PC-3 (cell line): ENCODE measurements around the gene NEDD9. TPM values are rescaled to one million over a fixed set of nuclear protein-coding genes. Genes with fewer than 3 reads are reported as not detected.

ENCODE experiments used
- ATAC-seq: fragments of 200-7000 bp; cut with Tn5 transposase; 2 replicates; pipeline ENCODE4 v1.9.1; 2020; ENCODE audit warnings: mild to moderate bottlenecking, moderate library complexity
- BruUV-seq: library from RNA; stranded (reverse); fragments of 400-500 nt; replicated peaks from 2 replicates; lab custom pipeline; 2021; lab: Mats Ljungman, UMichigan
- CTCF ChIA-PET: fragments of 300-600 bp; sonication (Branson Sonifier 250); formaldehyde crosslinking; loops from one replicate; lab custom pipeline; 2022; ENCODE audit warnings: antibody characterized with exemption; lab: Charles Lee
- POLR2A ChIA-PET: fragments of 300-600 bp; sonication (Branson Sonifier 250); formaldehyde crosslinking; loops from one replicate; lab custom pipeline; 2022; ENCODE audit warnings: antibody characterized with exemption; ENCODE audit not compliant: unreplicated experiment; lab: Charles Lee
- DNase-seq: peaks from one replicate; pipeline ENCODE4 v3.0.0-alpha.2; 2015
- H2AFZ ChIP-seq: fragments of 300-600 bp; sonication (generic); 2 replicates; pipeline ENCODE4 v1.6.0; 2016; ENCODE audit warnings: antibody characterized with exemption, low read length
- H3F3A ChIP-seq: fragments of 300-600 bp; sonication (generic); one replicate; pipeline ENCODE4 v1.6.0; 2017; ENCODE audit warnings: antibody characterized with exemption, low read length, control low read depth, mild to moderate bottlenecking; ENCODE audit not compliant: unreplicated experiment
- H3K27ac ChIP-seq: fragments of 300-600 bp; sonication (generic); 2 replicates; pipeline ENCODE4 v1.5.1; 2016; ENCODE audit warnings: mild to moderate bottlenecking, low read length
- H3K27me3 ChIP-seq: fragments of 300-600 bp; sonication (generic); 2 replicates; pipeline ENCODE4 v1.6.1; 2016; ENCODE audit warnings: low read length, mixed read lengths
- H3K36me3 ChIP-seq: fragments of 300-600 bp; sonication (generic); 2 replicates; pipeline ENCODE4 v1.6.1; 2016; ENCODE audit warnings: low read depth, mixed run types, low read length, mixed read lengths
- H3K4me1 ChIP-seq: fragments of 300-600 bp; sonication (generic); 2 replicates; pipeline ENCODE4 v1.5.1; 2016; ENCODE audit warnings: low read length; ENCODE audit not compliant: insufficient read depth
- H3K4me2 ChIP-seq: fragments of 300-600 bp; sonication (generic); 2 replicates; pipeline ENCODE4 v1.6.0; 2016; ENCODE audit warnings: low read length
- H3K4me3 ChIP-seq: fragments of 300-600 bp; sonication (generic); 2 replicates; pipeline ENCODE4 v1.5.1; 2016; ENCODE audit warnings: mild to moderate bottlenecking, low read length, mixed read lengths
- H3K79me2 ChIP-seq: fragments of 300-600 bp; sonication (generic); 2 replicates; pipeline ENCODE4 v1.6.1; 2017; ENCODE audit warnings: low read length, mixed read lengths
- H3K9ac ChIP-seq: fragments of 300-600 bp; sonication (generic); 2 replicates; pipeline ENCODE4 v1.6.0; 2016; ENCODE audit warnings: mild to moderate bottlenecking, low read length
- H3K9me2 ChIP-seq: fragments of 300-600 bp; sonication (generic); replicated peaks from 2 replicates; pipeline ENCODE4 v1.6.1; 2016; ENCODE audit warnings: mixed run types, low read length, mixed read lengths
- H3K9me3 ChIP-seq: fragments of 300-600 bp; sonication (generic); 2 replicates; pipeline ENCODE4 v1.6.1; 2016; ENCODE audit warnings: low read length, mixed read lengths
- H4K20me1 ChIP-seq: fragments of 300-600 bp; sonication (generic); 2 replicates; pipeline ENCODE4 v1.6.1; 2016; ENCODE audit warnings: low read length, mixed read lengths
- CTCF ChIP-seq: fragments of 300-600 bp; sonication (generic); conservative IDR thresholded peaks from 2 replicates; pipeline ENCODE4 v1.5.1; 2017; ENCODE audit warnings: antibody characterized with exemption, low read depth, mild to moderate bottlenecking, low read length
- EZH2 ChIP-seq: fragments of 300-600 bp; sonication (generic); IDR thresholded peaks from one replicate; pipeline ENCODE4 v1.6.1; 2017; ENCODE audit warnings: antibody characterized with exemption, mild to moderate bottlenecking, low read length; ENCODE audit not compliant: unreplicated experiment
- EZH2phosphoT487 ChIP-seq: fragments of 300-600 bp; sonication (generic); IDR thresholded peaks from 2 replicates; pipeline ENCODE4 v1.6.1; 2018; ENCODE audit warnings: mild to moderate bottlenecking, antibody characterized with exemption, low read length, borderline replicate concordance
- intact Hi-C: fragments of 100-400 bp; cut with micrococcal nuclease; formaldehyde crosslinking; loops from 2 replicates; pipeline ENCODE4 v1.9.0; 2023
- total RNA-seq: library from RNA; depleted of rRNA; stranded (reverse); fragments of >200 nt; gene quantifications from 2 replicates; pipeline ENCODE4 v1.2.3, GENCODE V29; 2014

The NEDD9 gene
- total RNA-seq, 1 experiment from 2014 or later = 12.1 TPM

- DNase-seq = no peak
- ChIA-PET CTCF (no interaction called here), POLR2A (no interaction called here)
- H3K36me3 ChIP-seq = no peaks in the 10 kb centered on the region
- H4K20me1 ChIP-seq = no peaks in the 10 kb centered on the region
- H3K27ac ChIP-seq = no peak overlapping the region
- no peak overlapping the region for H2AFZ ChIP-seq
- H3K9me2 ChIP-seq = no peaks in the 10 kb centered on the region
- no peaks in the 10 kb centered on the region for H3K27me3 ChIP-seq
- ATAC-seq = no peak
- no peak overlapping the region for H3K9ac ChIP-seq
- H3K9me3 ChIP-seq = no peaks in the 10 kb centered on the region
- intact Hi-C loops = no loop called here
- BruUV-seq = no TSS peak
- TF ChIP-seq EZH2 = no peak
- no peak for TF ChIP-seq EZH2phosphoT487
- no peak for TF ChIP-seq CTCF
- H3K4me2 ChIP-seq = no peak overlapping the region
- H3F3A ChIP-seq = no peaks in the 10 kb centered on the region
- no peak overlapping the region for H3K4me3 ChIP-seq
- H3K79me2 ChIP-seq = no peaks in the 10 kb centered on the region
- H3K4me1 ChIP-seq = peaks cover 22% of the 10 kb centered on the region
These were observed 36.5 kb upstream of the NEDD9 start for GRCh38 chr6:11268978-11269377.

- ChIA-PET POLR2A (no interaction called here), CTCF (no interaction called here)
- no peak for ATAC-seq
- H3K4me3 ChIP-seq = no peak overlapping the region
- no peak overlapping the region for H2AFZ ChIP-seq
- no peaks in the 10 kb centered on the region for H3K9me2 ChIP-seq
- no peaks in the 10 kb centered on the region for H3F3A ChIP-seq
- H3K4me2 ChIP-seq = no peak overlapping the region
- no peak for TF ChIP-seq CTCF
- TF ChIP-seq EZH2phosphoT487 = no peak
- no peak for TF ChIP-seq EZH2
- no TSS peak for BruUV-seq
- no peaks in the 10 kb centered on the region for H3K36me3 ChIP-seq
- no peaks in the 10 kb centered on the region for H4K20me1 ChIP-seq
- no peak overlapping the region for H3K9ac ChIP-seq
- DNase-seq = no peak
- intact Hi-C loops = no loop called here
- no peaks in the 10 kb centered on the region for H3K27me3 ChIP-seq
- no peaks in the 10 kb centered on the region for H3K9me3 ChIP-seq
- H3K4me1 ChIP-seq = peaks cover 1% of the 10 kb centered on the region; the same call in 1 of the 2 replicates
- no peaks in the 10 kb centered on the region for H3K79me2 ChIP-seq
- H3K27ac ChIP-seq = no peak overlapping the region
These were observed 34.5 kb upstream of the NEDD9 start for GRCh38 chr6:11266926-11267325.

- POLR2A ChIA-PET = no interaction called here
- DNase-seq = no peak
- H3K4me2 ChIP-seq = no peak overlapping the region
- no peaks in the 10 kb centered on the region for H3K79me2 ChIP-seq
- no peak for ATAC-seq
- no peaks in the 10 kb centered on the region for H3F3A ChIP-seq
- no peaks in the 10 kb centered on the region for H4K20me1 ChIP-seq
- H3K36me3 ChIP-seq = no peaks in the 10 kb centered on the region
- CTCF ChIA-PET = no interaction called here
- H2AFZ ChIP-seq = no peak overlapping the region
- BruUV-seq = no TSS peak
- H3K9me2 ChIP-seq = no peaks in the 10 kb centered on the region
- no peak overlapping the region for H3K9ac ChIP-seq
- no peaks in the 10 kb centered on the region for H3K4me1 ChIP-seq
- intact Hi-C loops = no loop called here
- H3K4me3 ChIP-seq = no peak overlapping the region
- TF ChIP-seq CTCF (no peak), EZH2 (no peak), EZH2phosphoT487 (no peak)
- H3K27ac ChIP-seq = no peak overlapping the region
- no peaks in the 10 kb centered on the region for H3K27me3 ChIP-seq
- H3K9me3 ChIP-seq = no peaks in the 10 kb centered on the region
These were observed 33.5 kb upstream of the NEDD9 start for GRCh38 chr6:11265932-11266331.
